ENCODE measurements around the gene NRG2. TPM values are rescaled to one million over a fixed set of nuclear protein-coding genes. Genes with fewer than 3 reads are reported as not detected.

Gene NRG2
- total RNA-seq, 1 donor from 2014 or later = 14.5 TPM

DNA sequence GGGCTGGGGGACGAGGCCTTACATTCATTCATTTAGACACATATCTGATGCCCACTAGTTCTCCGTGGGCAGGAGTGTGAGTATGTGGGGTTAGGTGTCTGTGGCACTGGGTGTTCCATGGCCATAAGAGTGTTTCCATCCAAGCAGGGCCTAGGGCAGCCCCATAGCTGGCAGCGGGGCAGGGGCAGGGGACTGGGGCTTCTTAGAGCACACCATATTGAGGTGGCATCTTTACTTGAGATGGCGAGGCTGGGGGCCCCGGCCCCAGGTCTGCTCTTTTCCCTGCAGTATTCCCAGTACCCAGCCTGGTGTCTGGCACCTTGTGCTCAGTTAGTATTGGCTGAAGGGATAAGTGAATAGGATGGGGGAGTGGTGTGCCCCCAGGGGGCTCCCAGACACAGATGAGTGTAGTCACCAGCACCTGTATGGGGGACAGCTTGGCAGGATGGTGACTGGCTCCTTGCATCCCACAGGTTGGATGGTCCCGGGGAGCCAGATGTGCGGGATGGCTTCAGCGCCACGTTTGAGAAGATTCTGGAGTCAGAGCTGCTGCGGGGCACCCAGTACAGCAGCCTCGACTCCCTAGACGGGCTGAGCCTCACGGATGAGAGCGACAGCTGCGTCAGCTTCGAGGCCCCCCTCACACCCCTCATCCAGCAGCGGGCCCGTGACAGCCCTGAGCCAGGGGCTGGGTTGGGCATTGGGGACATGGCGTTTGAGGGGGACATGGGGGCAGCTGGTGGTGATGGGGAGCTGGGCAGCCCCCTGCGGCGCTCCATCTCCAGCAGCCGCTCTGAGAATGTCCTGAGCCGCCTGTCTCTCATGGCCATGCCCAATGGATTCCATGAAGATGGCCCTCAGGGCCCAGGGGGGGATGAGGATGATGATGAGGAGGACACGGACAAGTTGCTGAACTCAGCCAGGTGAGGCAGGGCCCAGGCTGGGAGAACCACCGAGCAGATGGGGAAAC, 230.0 kb downstream of the NRG2 start:
- no peak for DNase-seq (ENCODE audit: low spot score)

DNA sequence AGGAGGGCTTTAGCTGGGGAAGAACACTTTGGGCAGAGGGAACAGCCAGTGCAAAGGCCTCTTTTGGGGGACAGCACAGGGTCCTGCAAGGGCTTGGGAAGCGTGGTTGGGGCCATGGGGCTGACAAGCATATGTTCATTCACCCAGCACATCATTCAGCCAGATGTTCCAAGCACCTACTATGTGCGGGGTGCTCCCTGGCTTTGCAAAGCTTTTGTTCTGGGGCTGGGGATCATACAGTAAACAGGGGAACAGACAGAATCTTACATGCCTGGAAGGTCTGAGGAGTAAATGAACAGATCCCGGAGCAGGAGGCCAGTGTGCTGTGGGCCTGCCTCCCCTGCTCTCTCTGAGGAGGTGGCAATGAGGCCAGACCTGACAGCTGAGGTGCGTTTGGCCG, 230.8 kb downstream of the NRG2 start:
- no peak for DNase-seq (ENCODE audit: low spot score)

DNA sequence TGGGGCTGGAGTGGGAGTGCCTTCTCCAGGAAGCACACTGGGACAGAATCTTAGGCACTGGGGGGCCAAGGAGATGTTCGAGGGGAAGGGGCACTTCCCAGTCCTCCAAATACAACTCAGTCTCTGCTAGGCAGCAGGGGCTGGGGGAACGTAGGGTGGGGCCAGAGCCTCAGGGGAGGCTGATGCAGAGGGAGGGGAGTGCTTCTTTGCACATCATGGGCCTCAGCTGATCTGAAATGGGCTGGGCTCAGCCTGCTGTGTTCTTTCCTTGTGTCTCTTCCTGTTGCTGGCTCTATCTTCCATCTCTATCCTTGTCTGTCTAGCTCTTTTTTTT, 231.9 kb downstream of the NRG2 start:
- DNase-seq (ENCODE audit: low spot score) = no peak

DNA sequence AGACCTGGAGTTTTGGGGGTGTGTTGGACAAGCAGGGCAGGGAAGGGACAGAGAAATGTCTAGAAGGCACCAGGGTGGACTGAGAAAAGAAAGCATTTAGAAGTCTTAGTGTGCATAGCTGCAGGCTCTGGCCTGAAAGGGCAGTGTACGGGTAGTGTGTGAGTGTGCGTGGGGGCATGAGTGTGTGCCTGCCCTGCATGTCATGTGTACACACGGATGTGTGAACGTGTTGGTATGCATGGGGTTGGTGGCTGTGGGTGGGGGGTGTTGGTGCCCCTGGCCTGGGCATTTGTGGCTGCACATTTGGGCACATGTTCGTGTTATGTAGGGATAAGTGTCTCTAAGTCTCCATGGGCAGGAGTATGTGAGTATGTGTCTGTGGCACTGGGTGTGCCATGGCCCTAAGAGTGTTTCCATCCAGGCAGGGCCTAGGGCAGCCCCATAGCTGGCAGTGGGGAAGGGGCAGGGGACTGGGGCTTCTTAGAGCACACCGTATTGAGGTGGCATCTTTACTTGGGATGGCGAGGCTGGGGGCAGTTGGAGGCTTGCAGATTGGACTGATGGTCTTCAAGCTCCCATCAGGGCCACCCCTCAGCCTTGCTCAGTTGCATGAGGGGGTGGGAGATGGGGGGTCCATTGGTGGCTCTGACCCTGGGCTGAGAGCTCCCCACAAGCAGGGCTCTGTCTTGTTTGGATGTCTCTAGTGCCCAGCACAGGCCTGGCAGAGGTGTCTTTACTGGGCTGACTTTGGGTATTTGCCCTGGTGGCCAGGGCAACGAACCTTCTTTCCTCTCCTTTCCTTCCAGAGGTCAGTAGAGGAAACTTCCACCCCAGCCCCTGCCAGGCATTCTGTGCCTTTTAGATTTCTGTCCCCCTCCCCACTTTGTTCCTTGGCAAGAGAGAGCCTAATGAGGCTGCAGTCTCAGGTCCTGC, 232.5 kb downstream of the NRG2 start:
- DNase-seq (ENCODE audit: low spot score) = no peak

DNA sequence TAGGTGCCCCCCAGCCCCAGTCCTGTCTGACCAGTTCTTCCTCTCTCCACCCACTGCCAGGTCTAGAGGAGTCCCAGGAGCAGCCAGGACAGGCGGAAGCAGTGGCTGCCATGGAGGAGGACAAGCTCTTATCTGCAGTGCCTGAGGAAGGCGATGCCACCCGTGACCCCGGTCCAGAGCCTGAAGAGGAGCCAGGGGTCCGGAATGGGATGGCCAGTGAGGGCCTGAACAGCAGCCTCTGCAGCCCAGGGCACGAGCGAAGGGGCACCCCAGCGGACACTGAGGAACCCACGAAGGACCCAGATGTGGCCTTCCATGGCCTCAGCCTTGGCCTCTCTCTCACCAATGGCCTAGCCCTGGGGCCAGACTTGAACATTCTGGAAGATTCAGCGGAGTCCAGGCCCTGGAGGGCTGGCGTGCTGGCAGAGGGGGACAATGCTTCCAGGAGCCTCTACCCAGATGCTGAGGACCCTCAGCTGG, 233.7 kb downstream of the NRG2 start:
- no peak for DNase-seq (ENCODE audit: low spot score)

DNA sequence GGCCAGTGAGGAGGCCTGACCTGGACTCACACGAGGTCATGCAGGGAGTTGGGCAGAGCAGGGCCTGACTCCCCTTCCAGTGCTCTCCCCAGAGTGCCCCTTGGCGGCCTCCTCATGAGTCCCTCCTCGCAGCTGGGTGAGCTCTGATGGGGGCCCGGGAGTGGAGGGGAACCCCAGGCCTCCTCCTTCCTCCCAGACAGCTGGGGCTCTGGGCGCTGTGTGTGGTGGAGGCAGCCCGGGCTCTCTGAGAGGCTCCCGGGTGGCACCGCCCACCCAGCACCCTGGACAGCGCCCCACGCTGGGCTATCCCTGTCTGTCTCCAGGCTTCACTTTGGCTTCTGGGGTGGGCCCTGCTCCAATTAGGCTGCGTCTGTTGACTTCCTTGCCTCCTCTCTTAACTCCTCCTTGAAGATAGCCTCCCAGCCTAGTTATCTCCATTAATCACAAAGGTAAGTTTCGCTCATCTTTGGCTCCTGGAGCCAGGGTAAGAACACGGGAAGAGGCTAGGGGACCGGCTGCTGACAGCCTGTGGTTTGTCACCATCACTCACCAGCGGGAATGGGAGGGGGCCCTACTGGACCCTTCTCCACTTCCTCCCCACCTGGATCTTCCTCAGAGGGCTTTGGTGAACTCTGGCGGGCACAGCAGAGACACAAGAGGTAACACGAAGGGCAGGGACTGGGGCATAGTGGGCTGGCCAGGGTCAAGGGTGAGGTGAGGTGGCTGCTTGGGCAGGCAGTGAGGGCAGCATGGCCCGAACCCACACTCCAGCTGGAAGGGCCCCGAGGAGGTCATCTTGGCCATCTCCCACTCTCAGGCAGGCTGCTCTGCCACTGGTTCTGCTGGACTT, 234.4 kb downstream of the NRG2 start:
- no peak for DNase-seq (ENCODE audit: low spot score)

DNA sequence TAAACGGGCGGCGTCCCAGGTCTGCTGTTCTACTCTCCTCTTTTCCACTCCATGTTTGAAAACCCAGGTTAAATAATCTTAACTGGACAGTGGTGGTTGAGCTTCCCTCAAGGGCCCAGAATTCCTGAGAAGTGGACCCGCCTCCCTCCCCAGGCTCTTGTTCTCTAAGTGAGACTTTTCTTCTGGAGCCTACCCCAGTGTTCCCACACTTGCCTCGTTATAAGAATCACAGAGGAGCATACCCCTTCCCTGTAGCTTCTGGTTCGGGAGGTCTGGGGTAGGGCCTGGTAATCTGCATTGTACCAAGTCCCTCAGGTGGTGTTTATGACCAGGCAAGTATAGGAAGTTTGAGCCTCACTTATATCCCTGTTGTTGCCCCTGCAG, 235.5 kb downstream of the NRG2 start:
- DNase-seq (ENCODE audit: low spot score) = no peak

DNA sequence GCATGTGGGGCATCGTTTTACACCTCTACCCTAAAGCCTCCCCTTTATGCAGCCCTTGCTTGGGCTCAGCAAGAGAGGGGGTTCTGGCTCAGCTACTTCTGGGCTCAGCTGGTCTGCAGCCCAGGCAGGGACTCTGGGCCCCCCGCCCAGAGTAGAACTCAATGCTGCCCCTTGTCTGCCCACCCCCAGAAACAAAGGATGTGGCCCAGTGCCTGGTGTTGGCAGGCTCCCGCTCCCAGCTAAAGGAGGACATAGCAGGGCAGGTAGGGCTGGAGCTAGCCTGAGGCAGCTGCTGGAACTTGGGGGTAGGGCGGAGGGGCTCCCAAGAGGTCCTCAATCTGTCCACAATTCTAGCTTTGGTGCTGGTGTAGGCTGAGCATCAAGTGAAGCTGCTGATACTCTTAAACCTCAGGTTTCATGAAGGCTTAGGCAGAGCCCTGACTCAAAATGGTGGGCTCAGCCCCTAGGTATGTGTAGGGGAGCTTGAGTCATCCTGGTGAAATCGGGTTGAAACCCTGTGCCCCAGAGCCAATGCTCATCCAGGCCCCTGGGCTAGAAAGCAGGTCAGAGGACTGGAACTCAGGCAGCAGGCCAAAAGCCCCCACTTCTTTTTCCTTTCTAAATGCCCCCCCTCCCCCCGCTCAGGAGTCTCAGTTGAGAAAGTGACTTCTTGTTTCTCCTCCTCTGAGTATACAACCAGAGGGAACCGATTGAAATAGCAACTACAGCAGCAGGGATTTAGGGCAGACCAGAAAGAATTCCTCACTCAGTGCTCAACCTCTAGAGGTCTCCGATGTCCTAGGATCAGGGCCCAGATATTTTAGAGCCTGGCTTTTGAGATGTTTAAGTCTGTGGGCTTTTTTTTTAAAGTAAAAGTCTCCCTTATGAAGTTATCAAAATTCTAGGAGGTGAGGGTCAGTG, 236.1 kb downstream of the NRG2 start:
- DNase-seq (ENCODE audit: low spot score) = no peak

DNA sequence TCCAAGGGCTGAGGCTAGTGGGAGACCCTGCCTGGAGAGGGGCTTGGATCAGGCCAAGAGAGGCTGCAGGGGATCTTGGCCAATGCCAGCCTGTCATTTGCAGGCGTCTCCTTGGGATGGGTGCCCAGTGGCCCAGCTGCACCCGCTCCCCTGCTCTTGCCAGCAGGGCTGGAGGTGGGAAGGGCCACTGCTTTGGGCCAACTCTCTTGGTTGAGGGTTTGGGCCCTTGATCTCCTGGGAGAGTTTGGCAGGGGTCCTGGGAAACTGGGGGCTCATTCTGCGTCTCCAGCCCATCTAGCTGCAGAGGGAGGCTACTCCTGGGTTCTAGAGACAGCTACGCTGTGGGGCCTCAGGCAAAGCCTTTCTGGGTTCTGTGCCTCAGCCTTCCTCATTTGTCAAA, 237.0 kb downstream of the NRG2 start:
- no peak for DNase-seq (ENCODE audit: low spot score)

DNA sequence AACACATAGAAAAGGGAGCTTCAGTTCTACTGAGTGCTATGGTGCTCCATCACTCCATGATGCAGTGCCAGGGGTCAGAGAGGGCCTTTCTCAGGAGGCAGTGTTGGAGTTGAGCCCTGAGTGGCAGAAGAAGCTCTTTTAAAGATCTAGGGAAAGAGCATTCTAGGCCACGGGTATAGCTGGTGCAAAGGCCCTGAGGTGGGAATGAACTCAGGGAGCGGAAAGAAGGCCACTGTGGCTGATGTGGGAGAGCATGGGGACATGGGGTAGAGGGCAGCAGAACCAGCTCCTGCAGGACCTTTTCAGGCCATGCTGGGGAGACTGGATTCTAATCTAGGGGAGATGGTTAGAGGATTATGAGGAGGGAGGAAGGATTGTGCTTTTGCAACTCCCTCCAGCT, 237.6 kb downstream of the NRG2 start:
- DNase-seq (ENCODE audit: low spot score) = no peak

DNA sequence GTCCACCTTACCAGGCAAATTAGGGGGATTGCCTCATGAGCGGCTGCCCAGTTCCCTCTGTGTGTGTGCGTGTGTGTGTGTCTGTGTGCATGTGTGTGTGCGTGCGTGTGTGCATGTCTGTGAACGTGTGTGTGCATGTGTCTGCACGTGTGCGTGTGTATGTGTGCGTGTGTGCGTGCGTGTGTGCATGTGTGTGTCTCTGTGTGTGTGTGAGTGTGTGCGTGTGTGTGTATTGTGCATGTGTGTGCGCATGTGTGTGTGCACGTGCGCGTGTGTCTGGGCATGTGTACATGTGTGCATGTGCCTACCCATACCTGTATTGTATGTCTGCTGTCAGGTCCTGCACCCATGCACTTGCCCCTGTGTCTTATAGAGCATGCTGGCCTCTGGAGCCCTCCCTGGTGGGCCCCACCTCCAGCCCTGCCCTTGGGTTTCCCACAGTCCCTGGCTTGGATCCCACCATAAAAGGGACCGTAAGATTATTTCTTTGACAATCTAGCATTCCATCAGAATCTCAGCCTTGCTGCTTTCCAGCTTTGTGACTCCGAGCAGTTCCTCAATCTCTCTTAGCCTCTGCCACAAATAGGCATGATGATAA, 238.2 kb downstream of the NRG2 start:
- no peak for DNase-seq (ENCODE audit: low spot score)

DNA sequence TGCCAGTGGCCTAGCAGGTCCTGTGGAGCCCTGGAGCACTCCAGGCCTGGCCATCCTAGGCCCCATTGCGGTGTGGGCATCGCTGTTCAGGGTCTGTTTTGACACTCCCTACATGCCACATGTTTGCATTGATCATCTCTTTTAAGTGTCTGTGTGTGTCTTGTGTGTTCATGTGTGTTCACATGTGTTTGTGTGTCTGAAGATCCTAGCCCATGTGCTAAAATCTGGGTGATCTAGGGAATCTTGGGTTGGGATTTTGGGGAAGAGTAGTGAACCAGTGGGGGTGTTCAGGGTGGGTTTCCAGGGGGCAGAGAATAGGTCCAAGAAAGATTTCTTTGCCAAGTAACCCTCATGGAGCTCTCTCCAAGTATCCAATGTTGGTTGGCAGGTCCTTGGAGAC, 239.1 kb downstream of the NRG2 start:
- no peak for DNase-seq (ENCODE audit: low spot score)

DNA sequence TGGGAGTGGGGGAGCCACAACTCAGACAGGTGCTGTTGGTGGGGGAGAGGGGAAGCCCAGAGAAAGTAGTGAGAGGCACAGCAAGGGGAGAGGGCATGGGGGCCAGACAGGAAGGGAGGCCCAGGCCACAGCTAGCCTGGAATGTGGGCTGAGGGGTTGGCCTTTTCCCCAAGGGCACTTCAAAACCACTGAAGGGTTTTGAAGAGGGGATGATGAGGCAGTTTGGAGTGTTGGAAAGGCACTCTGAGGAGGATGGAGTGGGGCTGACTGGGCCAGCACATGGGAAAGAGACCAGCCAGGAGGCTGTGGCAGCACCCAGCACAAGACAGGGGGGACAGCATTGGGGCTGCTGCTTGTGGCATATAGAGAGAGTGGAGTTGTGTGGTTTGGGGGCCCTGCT, 243.7 kb downstream of the NRG2 start:
- DNase-seq (ENCODE audit: low spot score) = no peak

DNA sequence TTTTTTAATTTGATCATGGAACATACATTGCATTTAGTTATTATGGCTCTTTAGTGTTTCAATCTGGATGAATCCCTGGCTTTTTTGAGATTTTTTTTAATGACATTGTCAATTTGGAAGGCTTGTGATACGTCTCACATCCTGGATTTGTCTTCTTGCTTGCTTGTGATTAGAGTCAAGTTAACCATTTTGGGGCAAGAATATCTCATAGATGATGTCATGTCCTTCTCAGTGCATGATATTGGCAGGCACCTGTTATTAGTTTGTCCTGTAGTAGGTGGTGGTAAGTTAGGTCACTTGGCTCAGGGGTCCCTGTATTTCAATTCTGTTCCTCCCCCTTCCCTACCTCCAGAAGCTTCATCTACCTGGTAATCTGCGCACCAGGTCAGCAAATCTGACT, 244.2 kb downstream of the NRG2 start:
- no peak for DNase-seq (ENCODE audit: low spot score)

DNA sequence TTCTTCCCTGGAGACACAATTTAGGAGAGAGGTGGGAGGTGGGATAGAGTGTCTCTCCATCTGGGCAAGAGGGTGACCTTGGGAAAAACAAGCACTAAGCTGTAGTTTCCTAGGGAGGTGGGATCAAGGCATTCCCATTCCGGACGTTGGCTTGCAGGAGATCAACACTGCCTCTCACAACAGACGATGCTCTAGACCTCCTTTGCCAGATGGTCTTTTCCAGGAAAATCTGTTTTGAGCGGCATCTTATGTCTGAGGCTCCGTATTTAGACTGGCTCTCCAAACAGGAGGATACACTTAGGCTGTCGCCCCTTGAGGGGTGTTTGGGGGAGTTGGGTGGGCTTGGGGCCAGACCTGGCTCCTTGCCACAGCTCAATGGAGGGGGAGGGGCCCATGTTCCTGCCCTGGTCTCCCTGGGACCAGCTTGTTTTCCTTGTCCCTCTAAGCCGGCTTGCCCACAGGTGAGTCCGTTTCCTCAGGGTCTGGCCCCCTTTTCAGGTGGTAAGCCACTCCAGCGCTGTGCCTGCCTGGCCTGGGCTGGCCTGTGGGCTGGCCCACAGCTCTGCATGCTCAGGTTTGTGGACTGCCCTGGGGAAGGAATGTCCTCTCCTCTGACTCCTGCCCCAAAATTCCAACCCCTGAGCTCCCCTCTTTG, 245.1 kb downstream of the NRG2 start:
- DNase-seq (ENCODE audit: low spot score) = no peak

DNA sequence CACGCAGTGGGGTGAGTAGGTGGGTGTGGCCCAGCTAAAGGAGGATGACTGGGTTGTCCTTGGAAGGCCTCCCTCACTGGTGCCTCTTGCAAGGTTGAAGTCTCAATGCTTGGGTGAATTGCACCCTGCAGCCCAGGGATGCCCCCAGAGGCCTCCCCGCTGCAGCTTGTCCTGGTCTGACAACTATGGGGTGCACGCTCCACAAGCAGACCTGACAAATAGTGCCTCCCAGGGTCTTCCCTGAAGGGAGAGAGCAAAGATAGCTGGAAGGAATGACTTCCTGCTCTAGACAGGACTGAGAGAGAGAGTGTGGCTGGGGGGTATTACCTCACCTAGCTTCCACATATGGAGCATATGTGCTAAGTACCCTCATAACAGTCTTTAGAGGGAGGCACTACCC, 245.8 kb downstream of the NRG2 start:
- no peak for DNase-seq (ENCODE audit: low spot score)

Measured in mucosa of gallbladder (tissue), 1 donor.